Lower leg skin (tissue), 4 donors: Measurements from ENCODE around the gene SPSB4. TPM values are rescaled to one million over a fixed set of nuclear protein-coding genes. Genes with fewer than 3 reads are reported as not detected.

ENCODE experiments used
- DNase-seq, 2 donors: peaks; one replicate each; pipeline ENCODE4 v3.0.0-alpha.2; 2019; ENCODE audit warnings: low spot score in 2 of 2
- H3K4me3 ChIP-seq: fragments of 200-600 bp; sonication (generic); 2 replicates; pipeline ENCODE4 v1.5.1; 2017; ENCODE audit warnings: mild to moderate bottlenecking, low read depth; ENCODE audit not compliant: poor library complexity, severe bottlenecking
- CTCF ChIP-seq, 3 donors: fragments of 450-650 bp; IDR thresholded peaks; one replicate each; pipeline ENCODE4 v1.5.1; 2016; ENCODE audit warnings: antibody characterized with exemption in 3 of 3, mild to moderate bottlenecking in 3 of 3, moderate library complexity in 2 of 3
- POLR2A ChIP-seq, 2 donors: fragments of 450-650 bp; IDR thresholded peaks; one replicate each; pipeline ENCODE4 v1.6.1; 2016 to 2017; ENCODE audit warnings: antibody characterized with exemption in 2 of 2, mild to moderate bottlenecking in 1 of 2, moderate library complexity in 1 of 2
- WGBS, 2 donors: methylation state at CpG; one replicate each; pipeline ENCODE4 v1.1.5; 2018; 5-methylcytosine and 5-hydroxymethylcytosine counted together
- intact Hi-C: fragments of 100-400 bp; cut with DNase I; formaldehyde crosslinking; loops from one replicate; pipeline ENCODE4 v1.15.0; 2023; ENCODE audit warnings: low total_unique reads
- total RNA-seq, 4 donors: library from RNA; depleted of rRNA; stranded (reverse); fragments of >200 nt; gene quantifications; one replicate each; pipeline ENCODE4 v1.1.0, GENCODE V29; 2016

The SPSB4 gene
- total RNA-seq, 4 donors from 2014 or later: 0.10 TPM; not detected in 3

GRCh38 chr3:141082064-141082463 is 30.9 kb downstream of the SPSB4 start:
- 92 to 96% methylated on average over 3 to 5 of the region's 5 CpGs for WGBS, 2 donors
- no peak for TF ChIP-seq CTCF (IDR thresholded peaks at IDR 0.05)
- no peak for TF ChIP-seq POLR2A (IDR thresholded peaks at IDR 0.05)

GRCh38 chr3:141083226-141083625 is 32.1 kb downstream of the SPSB4 start:
- 92 to 96% methylated on average over 5 to 6 of the region's 6 CpGs for WGBS, 2 donors
- no peak for DNase-seq
- intact Hi-C loops: no loop called here
- no peak overlapping the region for H3K4me3 ChIP-seq
- TF ChIP-seq CTCF (IDR thresholded peaks at IDR 0.05): no peak
- TF ChIP-seq POLR2A (IDR thresholded peaks at IDR 0.05): no peak

More at GRCh38 chr3:141082064-141082463, 30.9 kb downstream of the SPSB4 start:
- intact Hi-C loops: no loop called here
- H3K4me3 ChIP-seq: no peak overlapping the region
- no peak for DNase-seq

GRCh38 chr3:141083836-141084649 is 32.9 kb downstream of the SPSB4 start:
- DNase-seq: no peak
- TF ChIP-seq CTCF (IDR thresholded peaks at IDR 0.05): no peak
- no peak for TF ChIP-seq POLR2A (IDR thresholded peaks at IDR 0.05)
- no peak overlapping the region for H3K4me3 ChIP-seq
- intact Hi-C loops: no loop called here
- whole genome bisulfite sequencing, 2 donors: 77% methylated on average over 13 of the region's 13 CpGs

- TF ChIP-seq CTCF (IDR thresholded peaks at IDR 0.05): no peak
- TF ChIP-seq POLR2A (IDR thresholded peaks at IDR 0.05): no peak
- DNase-seq: no peak
- WGBS, 2 donors: 84 to 86% methylated on average over 3 of the region's 3 CpGs
- H3K4me3 ChIP-seq: no peak overlapping the region
- intact Hi-C loops: no loop called here
Observed at GRCh38 chr3:141085343-141086070, 34.4 kb downstream of the SPSB4 start.

GRCh38 chr3:141086188-141086587 is 35.0 kb downstream of the SPSB4 start:
- WGBS, 2 donors: 56 to 84% methylated on average over 1 of the region's 1 CpG
- DNase-seq: no peak
- TF ChIP-seq POLR2A (IDR thresholded peaks at IDR 0.05) (no peak), CTCF (IDR thresholded peaks at IDR 0.05) (no peak)
- intact Hi-C loops: no loop called here
- no peak overlapping the region for H3K4me3 ChIP-seq
